H1 (cell line): Measurements from ENCODE around the gene L1TD1. TPM values are rescaled to one million over a fixed set of nuclear protein-coding genes. Genes with fewer than 3 reads are reported as not detected.

Source experiments
- KDM5A ChIP-seq: fragments of 200-600 bp; IDR thresholded peaks from 2 replicates; pipeline ENCODE4 v1.7.1; 2012; ENCODE audit warnings: mild to moderate bottlenecking, low read length, inconsistent platforms, mixed read lengths
- RXRA ChIP-seq: IDR thresholded peaks from 2 replicates; pipeline ENCODE4 v1.6.1; 2011; ENCODE audit warnings: low read depth, mild to moderate bottlenecking, low read length, moderate library complexity; ENCODE audit not compliant: insufficient read depth
- polyA plus RNA-seq, 7 experiments: library from polyadenylated mRNA; depleted of rRNA in 3 of 7; stranded (reverse) in 5 of 7; unstranded in 2 of 7; fragments of >200 nt in 5 of 7; fragments of 200-250 nt in 2 of 7; gene quantifications; 1 replicate in 5 of 7; 2 replicates in 1 of 7; 4 replicates in 1 of 7; pipeline versions ENCODE4 v1.2.1 to v1.2.3, GENCODE V29; 2011 to 2013; ENCODE audit warnings: missing spikeins in 2 of 7, mixed read lengths in 2 of 7
- total RNA-seq: library from RNA; stranded (reverse); fragmentation: NEBNext Ultra II Directional; extraction: Animal tissue kit (Norgen Biotek cat#: 25700); gene quantifications from 2 replicates; pipeline ENCODE4 v1.2.1, GENCODE V29; 2021

Gene L1TD1
- total and polyA plus RNA-seq, 2 of the 8 experiments (the other 6 are each of a cell fraction or from before 2014, with no cell fraction given), result 35.3 to 441 TPM

- TF ChIP-seq KDM5A (no peak), RXRA (no peak)
These were observed 35.3 kb downstream of the L1TD1 start (continued) for GRCh38 chr1:62229932-62230331.
